Measurements from ENCODE around the gene NPY4R2.
A peak's percentile ranks its signal among the peaks of the same experiment; 100 is the strongest.
"Not testable (repeated sequence)": the region's sequence is repeated elsewhere in the genome, so short reads cannot be mapped to it uniquely, and the experiment has no call there.

The NPY4R2 gene, protein sequence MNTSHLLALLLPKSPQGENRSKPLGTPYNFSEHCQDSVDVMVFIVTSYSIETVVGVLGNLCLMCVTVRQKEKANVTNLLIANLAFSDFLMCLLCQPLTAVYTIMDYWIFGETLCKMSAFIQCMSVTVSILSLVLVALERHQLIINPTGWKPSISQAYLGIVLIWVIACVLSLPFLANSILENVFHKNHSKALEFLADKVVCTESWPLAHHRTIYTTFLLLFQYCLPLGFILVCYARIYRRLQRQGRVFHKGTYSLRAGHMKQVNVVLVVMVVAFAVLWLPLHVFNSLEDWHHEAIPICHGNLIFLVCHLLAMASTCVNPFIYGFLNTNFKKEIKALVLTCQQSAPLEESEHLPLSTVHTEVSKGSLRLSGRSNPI

DNA sequence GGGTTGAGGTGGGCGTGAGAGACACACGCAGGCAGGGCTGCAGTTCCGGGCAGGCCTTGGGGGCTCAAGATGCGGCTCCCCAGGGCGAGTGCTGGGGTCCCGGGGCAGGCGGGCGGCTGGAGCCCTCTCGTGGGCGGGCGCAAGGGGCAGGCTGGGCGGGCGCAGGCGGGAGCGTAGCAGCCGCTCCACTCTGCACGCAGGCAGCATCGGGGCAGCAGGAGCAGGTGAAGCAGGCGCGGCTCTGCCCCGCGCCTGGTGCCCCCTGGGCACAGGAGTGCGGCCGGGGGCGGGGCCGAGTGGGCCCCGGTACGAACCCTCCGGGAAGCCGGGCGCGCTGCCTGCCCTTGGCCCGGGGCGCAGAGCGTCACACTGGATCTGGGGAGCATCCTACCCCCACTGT lies at the start of gene NPY4R2:
NPY4R2 (plus strand) TSS at position 188 of the 400 bp plus-strand sequence. CDS start 3,326 bp downstream, outside the sequence.
- DNase-seq: not testable (repeated sequence)

DNA sequence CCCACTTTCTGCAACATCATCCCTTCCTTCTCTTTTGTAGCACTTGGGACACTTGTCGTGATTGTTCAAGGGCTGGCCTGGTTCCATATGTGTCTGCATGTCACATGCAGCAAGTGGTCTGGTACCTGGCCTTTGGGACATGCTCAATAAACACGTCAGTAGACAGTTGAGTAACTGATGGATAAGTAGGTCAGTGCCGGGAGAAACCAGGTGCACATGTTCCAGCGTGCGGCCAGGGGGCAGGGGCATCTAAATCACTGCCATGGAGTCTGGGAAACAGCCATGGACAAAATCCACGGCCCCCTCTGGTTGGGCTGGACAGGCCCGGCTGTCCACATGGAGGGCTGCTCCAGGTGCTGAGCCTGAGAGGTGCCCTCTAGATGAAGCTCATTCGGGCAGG lies 47.6 kb upstream of the NPY4R2 start:
- DNase-seq: not testable (repeated sequence)

DNA sequence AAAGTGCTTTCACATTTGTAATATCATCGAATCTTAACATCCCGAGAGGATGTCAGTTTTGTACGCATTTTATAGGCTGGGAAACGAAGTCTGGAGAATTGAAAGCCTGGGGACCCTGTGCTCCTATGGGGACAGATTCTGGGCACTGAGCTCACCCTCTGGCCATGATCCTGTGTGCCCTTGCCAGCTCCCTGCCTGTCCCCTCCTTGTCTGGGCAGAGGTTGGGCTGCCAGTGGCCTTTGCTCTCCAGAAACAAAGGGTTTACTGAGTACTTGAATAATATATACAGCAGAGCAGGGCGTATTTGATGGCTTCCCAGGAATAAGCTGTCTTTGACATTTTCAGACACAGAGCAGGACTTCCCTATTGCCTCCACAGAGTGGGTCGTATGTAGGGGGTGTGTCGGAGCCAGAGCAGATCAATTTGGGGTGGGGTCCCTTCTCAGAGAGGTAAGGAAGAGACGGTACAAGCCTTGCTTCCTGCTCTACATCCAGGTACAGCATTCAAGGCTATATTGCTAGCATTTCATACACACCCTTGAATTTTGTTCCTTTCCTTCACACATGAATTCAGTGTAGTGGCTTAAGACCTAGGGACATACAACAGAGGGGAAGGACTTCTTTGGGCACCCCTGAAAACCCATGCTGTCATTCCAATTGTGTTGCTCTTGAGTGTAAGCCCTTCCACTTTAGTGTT lies 46.8 kb upstream of the NPY4R2 start:
- not testable (repeated sequence) for DNase-seq

DNA sequence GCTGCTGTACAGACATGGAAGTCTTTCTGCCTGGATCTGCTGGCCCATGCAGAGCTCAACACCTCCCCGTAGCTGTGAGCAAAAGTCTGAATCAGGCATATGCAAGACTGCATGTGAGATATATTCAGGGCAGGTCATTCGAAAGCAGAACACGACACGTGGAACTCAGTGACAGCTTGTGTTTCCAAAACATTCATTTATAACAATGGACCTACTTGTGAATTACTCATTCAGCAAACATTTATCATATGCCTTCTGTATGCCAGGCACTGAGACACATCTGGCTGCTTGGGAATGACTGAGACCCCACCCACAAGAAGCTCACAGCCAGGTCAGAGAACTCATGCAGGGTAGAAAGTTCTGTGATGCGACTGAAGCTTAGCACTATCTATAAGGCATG lies 46.2 kb upstream of the NPY4R2 start:
- not testable (repeated sequence) for DNase-seq

DNA sequence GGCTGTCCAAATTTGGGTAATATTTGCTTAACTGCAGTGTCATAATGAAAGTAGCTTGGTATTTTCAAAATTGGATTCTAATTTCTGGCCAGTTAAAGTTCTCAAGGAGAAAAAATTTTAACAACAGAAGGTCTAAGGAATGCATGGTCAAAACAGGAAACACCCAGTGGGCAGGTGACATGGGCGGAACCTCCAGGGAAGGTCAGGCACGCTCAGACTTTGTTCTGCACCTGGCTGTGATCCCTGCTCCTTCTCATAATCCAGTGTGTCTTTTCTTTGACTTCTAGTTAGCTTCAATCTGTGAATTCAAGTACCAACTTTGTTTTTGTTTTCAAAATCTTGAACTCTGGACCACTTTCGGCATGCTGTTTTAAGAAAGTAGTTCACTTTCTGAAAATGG lies 34.2 kb upstream of the NPY4R2 start:
- DNase-seq: not testable (repeated sequence)

DNA sequence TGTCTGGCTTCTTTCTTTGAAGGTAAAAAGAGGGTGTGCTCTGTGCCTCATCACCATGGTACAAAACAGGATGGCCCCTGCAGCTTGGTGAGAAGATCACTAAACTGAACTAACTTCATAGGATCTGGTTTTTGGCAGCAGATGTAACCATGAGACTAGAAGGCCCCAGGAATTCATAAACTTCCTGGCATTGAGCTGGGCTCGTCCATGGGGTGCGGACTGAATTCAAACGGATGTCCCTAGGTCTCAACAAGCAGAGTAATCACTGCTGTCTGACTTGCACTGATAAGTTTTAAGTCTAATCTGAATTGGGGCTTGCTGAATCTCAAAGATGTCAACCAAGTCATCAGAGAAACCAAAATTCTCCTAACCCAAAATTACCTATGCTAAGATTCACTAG lies 33.5 kb upstream of the NPY4R2 start:
- not testable (repeated sequence) for DNase-seq

DNA sequence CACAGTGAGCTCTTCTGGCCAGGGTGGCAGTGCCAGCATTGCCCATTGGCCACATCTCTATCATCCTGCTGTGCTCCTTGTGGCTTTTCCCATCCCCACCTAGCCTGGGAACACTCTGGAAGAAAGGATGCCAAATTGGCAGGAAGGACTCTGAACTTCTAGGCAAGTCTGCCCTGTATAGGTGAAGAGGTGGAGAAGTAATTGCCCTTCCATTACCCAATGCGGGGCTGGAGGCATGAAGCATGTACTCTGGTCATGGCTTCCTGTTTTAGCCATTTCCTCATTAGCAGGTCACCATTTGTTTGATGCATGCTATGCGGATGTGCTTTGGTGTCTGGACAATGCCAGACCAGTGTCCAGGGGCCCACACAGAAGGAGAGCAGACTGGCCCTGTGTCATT lies 32.1 kb upstream of the NPY4R2 start:
- not testable (repeated sequence) for DNase-seq

DNA sequence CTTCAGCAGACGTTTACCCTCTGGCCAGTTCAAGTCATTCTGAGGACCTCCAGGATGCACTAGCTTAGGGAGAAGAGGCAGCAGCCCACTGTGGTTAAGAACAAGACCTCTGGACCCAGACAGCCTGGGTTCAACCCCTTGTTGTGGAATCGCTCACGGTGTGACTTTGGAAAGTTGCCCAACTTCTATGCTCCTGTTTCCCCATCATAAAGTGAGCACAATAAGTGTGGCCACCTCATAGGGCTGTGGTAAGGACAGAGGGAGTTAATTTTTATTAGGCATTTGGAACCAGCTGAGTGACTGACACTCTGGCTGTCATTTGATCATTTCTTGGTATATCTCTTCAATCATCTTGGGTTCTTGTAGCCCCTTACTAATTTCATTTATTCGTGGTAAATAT lies 31.6 kb upstream of the NPY4R2 start:
- not testable (repeated sequence) for DNase-seq

DNA sequence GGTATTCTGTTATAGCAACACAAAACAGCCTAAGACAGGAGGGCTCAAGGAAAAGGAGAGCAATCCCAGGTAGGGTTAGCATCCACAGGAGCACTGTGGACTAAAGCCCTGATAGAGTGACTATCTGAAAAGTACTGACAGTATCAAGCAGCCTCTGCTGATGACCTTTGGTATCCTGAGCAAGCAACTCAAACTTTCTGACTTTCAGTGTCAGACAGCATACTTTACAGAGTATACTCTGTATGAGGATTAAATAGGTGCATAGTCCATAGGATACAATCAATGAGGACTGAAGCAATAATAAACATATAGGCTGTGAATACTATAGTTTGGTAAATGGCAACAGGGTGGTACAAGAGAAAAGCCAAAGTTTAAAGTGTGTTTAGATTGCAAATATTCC lies 27.7 kb upstream of the NPY4R2 start:
- not testable (repeated sequence) for DNase-seq

DNA sequence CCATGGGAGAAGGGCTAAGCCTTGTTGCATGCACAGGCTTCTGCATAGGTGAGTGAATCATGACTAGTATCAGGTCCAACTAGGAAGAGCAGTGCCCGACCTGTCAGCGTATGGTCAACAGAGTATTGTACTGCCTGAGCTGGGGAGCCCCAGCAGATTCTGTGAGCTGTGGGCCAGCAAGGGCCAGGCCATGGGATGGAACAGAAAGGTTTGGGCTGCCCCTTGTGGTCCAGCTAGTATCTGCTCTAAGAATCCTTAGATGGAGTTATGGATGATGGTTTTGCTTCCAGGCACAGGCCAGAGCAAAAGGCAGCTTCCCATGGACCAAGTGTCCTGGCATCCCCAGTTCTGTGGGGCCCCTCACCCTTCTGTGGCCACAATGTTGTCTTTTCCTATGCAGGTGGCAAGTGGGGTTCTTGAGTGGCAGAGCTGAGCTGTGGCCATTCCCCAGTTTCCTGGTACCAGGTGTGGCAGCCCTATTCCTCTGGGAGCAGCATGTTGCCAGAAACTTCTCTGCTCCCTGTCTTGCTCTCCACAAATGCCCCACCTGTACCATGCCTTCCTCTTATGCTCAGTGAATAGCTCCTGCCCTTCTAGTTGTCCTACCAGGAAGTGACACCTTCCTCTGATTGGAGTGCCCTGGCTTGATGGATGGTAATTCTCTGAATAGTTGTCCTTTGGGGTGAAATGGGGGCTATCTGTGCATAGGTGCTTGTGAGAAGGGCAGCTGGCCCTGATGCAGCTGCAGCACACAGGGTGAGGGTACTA lies 25.8 kb upstream of the NPY4R2 start:
- DNase-seq: not testable (repeated sequence)

DNA sequence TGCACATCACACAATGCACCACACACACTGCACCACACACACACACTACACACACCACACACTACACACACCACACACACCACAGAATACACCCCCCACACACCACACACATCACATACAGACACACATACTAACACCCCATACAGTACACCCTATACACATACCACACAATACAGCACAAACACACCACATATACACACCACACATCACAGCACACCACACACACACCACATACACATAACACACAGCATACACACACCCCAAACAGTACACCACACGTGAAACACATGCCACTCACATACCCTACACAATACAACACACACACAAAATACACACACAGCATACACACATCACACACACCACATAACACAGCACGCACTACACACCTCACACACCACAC lies 23.9 kb upstream of the NPY4R2 start:
- DNase-seq: not testable (repeated sequence)

DNA sequence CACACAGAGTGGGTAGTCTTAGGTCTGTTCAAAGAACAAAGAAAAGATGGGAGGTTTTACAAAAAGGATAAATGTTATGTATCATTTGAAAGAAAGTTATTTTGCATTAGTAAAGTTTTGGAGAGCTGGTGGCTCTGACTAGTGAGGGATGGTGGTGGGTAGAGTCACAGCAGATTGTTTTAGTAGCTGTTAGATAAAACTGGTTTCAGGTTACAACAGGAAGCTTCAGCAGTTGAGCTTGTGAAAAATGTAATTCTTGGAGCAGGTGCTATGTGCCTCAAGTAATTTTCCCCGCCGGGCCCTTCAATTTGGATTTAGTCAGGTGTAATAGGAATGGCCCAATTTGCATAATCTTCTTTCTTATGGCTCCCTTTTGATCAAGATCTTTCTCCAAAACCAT lies 20.6 kb upstream of the NPY4R2 start:
- not testable (repeated sequence) for DNase-seq

DNA sequence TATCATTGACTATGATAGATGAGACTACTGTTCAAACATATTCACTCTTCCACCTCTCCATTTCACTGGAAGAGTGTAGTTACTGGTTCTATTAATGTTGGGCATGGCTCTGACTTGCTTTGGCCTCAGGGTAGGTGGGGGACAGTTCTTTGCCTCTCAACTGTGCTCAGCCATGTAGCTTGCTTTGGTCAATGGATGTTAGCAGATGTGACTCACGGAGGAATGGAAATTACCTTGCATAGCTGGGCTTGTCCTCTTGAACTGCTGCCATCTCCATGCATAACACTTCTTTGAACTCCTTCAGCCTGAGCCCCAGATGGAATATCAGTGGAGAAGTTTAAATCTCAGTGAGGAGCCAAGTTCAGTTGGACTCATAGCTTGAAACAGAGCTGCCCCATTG lies 9.1 kb upstream of the NPY4R2 start:
- not testable (repeated sequence) for DNase-seq

DNA sequence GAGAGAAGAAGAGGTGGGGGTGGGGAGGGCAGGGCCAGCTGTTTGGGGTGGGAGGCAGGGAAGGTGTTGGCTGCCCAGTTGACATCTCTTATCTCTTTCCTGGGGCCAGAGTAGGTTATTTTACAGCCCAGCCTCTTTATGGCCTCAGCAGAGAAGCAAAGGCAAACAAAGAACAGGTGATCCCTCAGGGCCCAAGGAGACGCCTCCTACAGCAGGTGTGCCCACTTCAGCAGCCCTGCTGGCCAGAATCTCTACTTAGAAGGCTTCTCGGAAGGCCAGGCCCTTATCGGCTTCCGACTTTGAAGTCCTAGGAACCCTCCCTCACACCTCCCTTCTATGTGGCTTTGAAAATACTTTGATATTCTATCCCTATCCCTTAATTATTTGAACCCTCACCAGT lies 8.0 kb upstream of the NPY4R2 start:
- not testable (repeated sequence) for DNase-seq

DNA sequence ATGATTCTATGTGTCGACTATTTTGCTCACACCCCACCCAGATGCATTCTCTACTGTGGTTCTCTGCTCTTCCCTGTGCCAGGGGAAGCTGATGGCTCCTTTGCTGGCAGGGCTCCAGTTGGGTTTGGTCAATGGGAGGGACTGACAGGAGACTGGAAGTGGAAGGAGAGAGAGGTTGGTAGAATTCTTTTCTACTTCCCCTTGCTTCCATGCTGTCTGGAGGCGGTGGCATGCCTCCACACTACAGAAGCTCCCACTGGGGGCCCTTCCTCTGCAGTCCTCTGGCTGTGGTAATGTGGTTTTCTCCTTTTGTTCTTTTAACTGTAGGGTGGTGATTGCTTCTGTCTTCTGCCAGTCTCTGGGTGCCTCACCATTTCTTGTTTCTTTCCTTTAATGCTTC lies 4.4 kb upstream of the NPY4R2 start:
- not testable (repeated sequence) for DNase-seq

DNA sequence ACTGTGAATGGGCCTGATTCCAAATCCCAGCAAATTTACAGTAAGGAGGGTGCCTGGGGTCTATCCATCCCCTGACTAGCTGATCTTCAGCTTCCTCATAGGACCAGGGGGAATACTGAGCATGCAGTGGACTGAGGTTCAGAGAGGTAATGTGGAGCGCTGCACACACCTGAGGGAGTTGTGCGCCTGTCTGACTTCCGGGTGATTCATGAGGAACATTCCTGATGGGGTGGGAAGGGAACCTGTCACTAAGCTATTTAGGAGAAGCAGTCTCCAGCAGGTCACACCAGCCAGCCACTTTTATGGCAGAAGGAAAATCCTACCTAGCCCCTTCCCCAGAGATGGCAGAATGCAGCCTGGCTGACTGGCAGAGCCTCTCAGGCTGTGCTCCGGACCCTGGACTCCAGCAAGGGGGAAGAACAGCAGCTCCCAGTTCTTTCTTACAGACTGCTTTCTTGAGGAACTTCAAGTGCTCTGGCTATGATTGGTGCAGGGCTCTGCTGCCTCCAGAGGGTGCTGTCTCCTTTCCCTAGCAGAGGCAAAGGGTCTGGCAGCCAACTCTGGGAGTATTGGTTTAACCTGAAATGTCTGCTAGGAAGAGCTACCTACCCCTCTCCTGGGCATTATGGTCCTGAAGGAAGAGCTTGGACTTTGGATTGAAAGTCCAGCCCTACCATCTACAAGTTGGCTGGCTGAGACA lies 2.5 kb upstream of the NPY4R2 start:
- DNase-seq: not testable (repeated sequence)

DNA sequence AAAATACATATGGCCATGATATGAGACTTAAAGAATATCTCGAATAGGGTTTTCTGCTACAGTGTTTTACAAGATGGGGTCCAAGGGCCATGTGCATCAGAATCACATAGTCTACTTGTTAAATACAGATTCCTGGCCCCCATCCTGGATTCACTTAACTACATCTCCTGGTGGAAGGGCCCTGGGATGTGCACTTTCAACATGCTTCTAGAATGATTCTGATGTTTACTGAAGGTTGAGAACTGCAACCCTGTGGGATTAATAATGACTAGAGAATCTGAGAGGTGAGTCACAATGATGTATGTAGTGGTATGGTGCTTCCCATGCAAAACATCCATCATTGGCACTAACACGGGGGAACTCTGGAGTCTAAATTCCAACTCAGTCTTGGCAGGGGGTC lies 2.1 kb downstream of the NPY4R2 start:
- peak; percentile 55 for DNase-seq

DNA sequence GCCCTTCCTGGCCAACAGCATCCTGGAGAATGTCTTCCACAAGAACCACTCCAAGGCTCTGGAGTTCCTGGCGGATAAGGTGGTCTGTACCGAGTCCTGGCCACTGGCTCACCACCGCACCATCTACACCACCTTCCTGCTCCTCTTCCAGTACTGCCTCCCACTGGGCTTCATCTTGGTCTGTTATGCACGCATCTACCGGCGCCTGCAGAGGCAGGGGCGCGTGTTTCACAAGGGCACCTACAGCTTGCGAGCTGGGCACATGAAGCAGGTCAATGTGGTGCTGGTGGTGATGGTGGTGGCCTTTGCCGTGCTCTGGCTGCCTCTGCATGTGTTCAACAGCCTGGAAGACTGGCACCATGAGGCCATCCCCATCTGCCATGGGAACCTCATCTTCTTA lies 4.0 kb downstream of the NPY4R2 start:
- DNase-seq: not testable (repeated sequence)

DNA sequence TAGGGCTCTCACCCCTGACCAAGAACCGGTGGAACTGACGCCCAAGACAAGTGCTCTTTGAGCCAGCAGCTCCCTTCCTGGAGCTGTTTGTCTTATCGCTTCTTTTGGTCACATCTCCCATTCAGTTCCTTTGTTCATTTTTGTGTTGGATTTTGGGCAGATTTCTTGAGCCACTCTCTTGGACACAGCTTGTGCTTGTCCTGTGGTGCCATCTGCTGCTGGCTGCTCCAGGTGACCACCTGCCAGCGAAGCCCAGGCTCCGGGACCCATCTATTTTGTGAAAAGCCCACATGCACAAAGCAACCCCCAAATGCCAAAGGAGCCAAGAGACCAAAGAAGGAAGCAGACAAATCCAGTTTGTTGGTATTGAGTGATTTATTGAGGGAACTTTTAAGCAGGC lies 6.2 kb downstream of the NPY4R2 start:
- not testable (repeated sequence) for DNase-seq

DNA sequence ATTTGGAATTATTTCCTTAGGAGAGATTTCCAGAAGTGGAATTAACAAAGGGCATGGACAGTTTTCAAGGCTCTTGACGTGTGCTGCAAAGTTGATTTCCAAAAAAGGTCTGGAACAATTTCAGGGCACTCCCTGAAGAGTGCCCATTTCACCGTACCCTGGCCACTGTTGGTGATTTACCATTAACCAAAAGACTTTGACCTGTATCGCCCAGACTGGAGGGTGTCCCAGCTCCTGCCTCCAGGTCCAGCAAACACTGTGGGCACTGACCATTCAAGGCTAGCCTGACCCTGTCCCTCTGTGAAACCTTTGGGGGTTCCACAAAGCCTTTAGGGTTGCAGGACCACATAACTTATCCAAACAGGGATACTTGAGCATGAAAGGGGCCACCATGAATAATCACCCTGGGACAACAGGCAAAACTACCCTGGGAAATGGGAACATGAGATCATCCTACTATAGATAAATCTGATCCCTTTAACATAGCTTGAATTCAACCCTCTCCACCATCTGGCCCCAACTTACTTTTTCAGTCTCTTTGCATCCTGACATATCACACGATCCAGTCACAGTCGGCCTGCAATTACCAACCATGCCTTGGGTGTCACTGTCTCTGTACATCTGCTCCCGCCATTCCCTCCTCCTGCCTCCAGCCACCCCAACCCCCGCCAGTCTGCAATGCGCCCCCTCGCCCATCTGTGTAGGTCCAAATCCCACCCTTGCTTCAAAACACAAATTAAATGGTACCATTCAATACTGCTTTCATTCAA lies 8.9 kb downstream of the NPY4R2 start:
- not testable (repeated sequence) for DNase-seq

DNA sequence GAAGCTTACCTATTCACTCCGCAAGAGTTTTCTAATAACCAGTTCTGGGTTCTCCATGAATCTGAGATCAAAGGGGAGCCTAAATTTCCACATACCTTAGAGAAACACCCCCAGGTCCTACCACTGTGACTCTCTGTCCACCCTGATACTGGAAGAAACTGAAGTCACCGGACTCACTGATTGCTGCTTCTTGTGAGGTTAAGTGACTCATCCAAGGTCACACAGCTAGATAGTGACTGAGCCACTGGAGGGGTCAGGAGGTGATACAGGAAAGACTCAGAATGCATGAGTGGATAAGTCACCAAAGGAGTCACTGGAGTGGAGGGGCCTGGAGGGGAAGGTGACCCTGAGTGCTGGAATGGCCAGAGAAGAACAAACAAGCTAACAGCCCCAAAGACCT lies 9.8 kb downstream of the NPY4R2 start:
- not testable (repeated sequence) for DNase-seq

DNA sequence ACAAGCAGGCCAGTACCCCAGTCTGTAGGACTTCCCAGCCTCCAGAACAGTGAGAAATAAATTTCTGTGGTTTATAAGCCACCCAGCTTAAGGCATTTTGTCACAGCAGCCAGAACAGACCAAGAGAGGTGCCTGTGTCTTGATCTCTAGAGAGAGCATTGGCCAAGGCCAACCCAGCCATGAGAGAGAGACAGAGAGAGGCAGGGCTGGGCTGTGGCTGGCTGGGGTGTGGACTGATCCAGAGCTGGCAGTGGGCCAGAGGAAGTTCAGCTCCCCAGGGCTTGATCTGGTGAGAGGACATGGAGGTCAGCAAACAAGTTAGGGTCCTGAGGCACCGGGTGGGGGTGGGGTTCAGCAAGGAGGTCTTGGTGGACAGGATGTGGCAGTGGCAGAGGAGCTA lies 14.4 kb downstream of the NPY4R2 start:
- DNase-seq: not testable (repeated sequence)
